HepG2 (cell line): ENCODE measurements around the gene TCF25. TPM values are rescaled to one million over a fixed set of nuclear protein-coding genes. Genes with fewer than 3 reads are reported as not detected.

Experiments
- AHDC1 ChIP-seq: sonication (generic); formaldehyde crosslinking; IDR thresholded peaks from 2 replicates; pipeline ENCODE4 v1.5.1; 2020; ENCODE audit warnings: mild to moderate bottlenecking, missing genetic modification reagents, borderline replicate concordance
- FOSL2 ChIP-seq: sonication (generic); formaldehyde crosslinking; IDR thresholded peaks from 2 replicates; pipeline ENCODE4 v1.4.0; 2020; ENCODE audit warnings: missing genetic modification reagents
- HMG20A ChIP-seq: IDR thresholded peaks from 2 replicates; pipeline ENCODE4 v1.6.1; 2016; ENCODE audit warnings: borderline replicate concordance
- HNF1B ChIP-seq: sonication (generic); formaldehyde crosslinking; IDR thresholded peaks from 2 replicates; pipeline ENCODE4 v1.5.1; 2020; ENCODE audit warnings: mild to moderate bottlenecking, moderate library complexity, missing genetic modification reagents
- MAZ ChIP-seq, 2 experiments: sonication (generic) in 1 of 2; formaldehyde crosslinking in 1 of 2; IDR thresholded peaks; 2 replicates each; pipeline versions ENCODE4 v1.5.0 to v1.6.1; 2012 to 2020; ENCODE audit warnings: low read depth in 2 of 2, mild to moderate bottlenecking in 2 of 2, borderline replicate concordance in 1 of 2, improper control_type of control experiment in 1 of 2, low read length in 1 of 2, missing genetic modification reagents in 1 of 2, moderate library complexity in 1 of 2
- NFAT5 ChIP-seq: sonication (generic); formaldehyde crosslinking; IDR thresholded peaks from 2 replicates; pipeline ENCODE4 v1.4.0; 2020; ENCODE audit warnings: missing genetic modification reagents
- PTBP1 ChIP-seq: fragments of 200-400 bp; formaldehyde crosslinking; IDR thresholded peaks from 2 replicates; pipeline ENCODE4 v1.6.1; 2018; ENCODE audit warnings: low read length, low read depth; ENCODE audit not compliant: poor library complexity, severe bottlenecking
- TEAD2 ChIP-seq: sonication (generic); formaldehyde crosslinking; IDR thresholded peaks from 2 replicates; pipeline ENCODE4 v1.9.0; 2021; ENCODE audit warnings: missing genetic modification reagents
- ZBTB42 ChIP-seq: sonication (generic); formaldehyde crosslinking; IDR thresholded peaks from 2 replicates; pipeline ENCODE4 v1.5.0; 2020; ENCODE audit warnings: mild to moderate bottlenecking, missing genetic modification reagents
- ZNF768 ChIP-seq: sonication (generic); formaldehyde crosslinking; IDR thresholded peaks from 2 replicates; pipeline ENCODE4 v1.4.0; 2020; ENCODE audit warnings: missing genetic modification reagents
- ZNF800 ChIP-seq: sonication (generic); formaldehyde crosslinking; IDR thresholded peaks from 2 replicates; pipeline ENCODE4 v1.4.0; 2020; ENCODE audit warnings: missing genetic modification reagents
- polyA plus RNA-seq, 8 experiments: library from polyadenylated mRNA; depleted of rRNA in 3 of 8; stranded (reverse) in 7 of 8; unstranded in 1 of 8; fragments of >200 nt; fragmentation: Illumina TruSeq in 4 of 8; extraction: Trizol in 4 of 8; gene quantifications; 2 replicates each; pipeline versions ENCODE4 v1.2.1 to v1.2.3, GENCODE V29; 2011 to 2016; ENCODE audit warnings: low read depth in 4 of 8, missing spikeins in 1 of 8, mixed read lengths in 1 of 8; ENCODE audit not compliant: insufficient read depth in 1 of 8
- total RNA-seq, 5 experiments: library from RNA; depleted of rRNA; stranded (reverse); fragments of >200 nt; fragmentation: Illumina TruSeq; extraction: Trizol; gene quantifications; 2 replicates each; pipeline ENCODE4 v1.2.3, GENCODE V29; 2016; ENCODE audit warnings: low read depth in 1 of 5

The TCF25 gene
- total and polyA plus RNA-seq, 2 of the 13 experiments (the other 11 are each of a cell fraction or from before 2014, with no cell fraction given): 138 to 206 TPM

GRCh38 chr16:89829630-89830437 is 43.6 kb upstream of the TCF25 start (continued):
- TF ChIP-seq PTBP1: no peak
- peak; percentile 90 for TF ChIP-seq ZNF768 (CRISPR knock-in tag)
- TF ChIP-seq ZBTB42 (CRISPR knock-in tag): no peak
- 0 out of 2 replicates have a peak, but pooled peaks have one; percentile 48 for TF ChIP-seq HMG20A (CRISPR knock-in tag)
- TF ChIP-seq AHDC1 (CRISPR knock-in tag): no peak
- TF ChIP-seq NFAT5 (CRISPR knock-in tag): no peak
- TF ChIP-seq ZNF800 (CRISPR knock-in tag): no peak; the same call in 1 of the 2 replicates
- 0 out of 2 replicates have a peak, but pooled peaks have one; percentile 39 for TF ChIP-seq TEAD2
- TF ChIP-seq MAZ (IDR thresholded peaks at IDR 0.05; ENCODE audit: borderline replicate concordance, low read depth, low read length): no peak
- peak; percentile 73 for TF ChIP-seq MAZ (CRISPR knock-in tag; IDR thresholded peaks at IDR 0.05; ENCODE audit: low read depth)
- TF ChIP-seq HNF1B (CRISPR knock-in tag): peak; percentile 25; the same call in 1 of the 2 replicates
- TF ChIP-seq FOSL2 (CRISPR knock-in tag): peak; percentile 28; the same call in 1 of the 2 replicates
